ENCODE data around the gene COG7. TPM values are rescaled to one million over a fixed set of nuclear protein-coding genes. Genes with fewer than 3 reads are reported as not detected.

Gene COG7
- total and polyA plus RNA-seq, 5 donors from 2014 or later: 9.2 to 18.7 (median 11.5) TPM

DNA sequence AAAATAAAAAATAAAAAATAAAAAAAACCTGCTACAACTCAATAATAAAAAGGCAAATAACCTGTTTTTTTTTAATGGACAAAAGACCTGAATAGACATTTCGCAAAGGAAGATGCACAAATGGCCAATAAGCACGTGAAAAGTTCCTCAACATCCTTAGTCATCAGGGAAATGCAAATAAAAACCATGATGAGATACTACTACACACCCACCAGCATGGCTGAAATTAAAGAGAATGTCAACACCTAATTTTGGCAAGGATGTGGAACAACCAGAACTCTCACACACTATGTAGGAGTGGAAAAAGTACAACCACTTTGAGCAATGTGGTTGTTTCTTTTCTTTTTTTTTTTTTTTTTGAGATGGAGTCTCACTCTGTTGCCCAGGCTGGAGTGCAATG is 24.6 kb downstream of the COG7 start:
- Mint-ChIP-seq H3K27me3 (no peaks in the 10 kb centered on the region), H3K36me3 (peaks cover 42% of the 10 kb centered on the region), H3K27ac (no peak overlapping the region), H3K4me3 (no peak overlapping the region), H3K9me3 (no peaks in the 10 kb centered on the region), H3K4me1 (peaks cover 0 to 2% (median 0%) of the 10 kb centered on the region in 4 donors)
- H3K4me1 ChIP-seq (ENCODE audit: control insufficient read depth, insufficient read depth, low read length, poor library complexity, severe bottlenecking): no peaks in the 10 kb centered on the region
- H3K27ac ChIP-seq (ENCODE audit: insufficient read depth, low read length, poor library complexity, severe bottlenecking): no peak overlapping the region
- H3K4me3 ChIP-seq (ENCODE audit: low read depth, low read length): no peak overlapping the region
- peaks cover 42% of the 10 kb centered on the region for H3K36me3 ChIP-seq (ENCODE audit: control insufficient read depth, insufficient read depth, low read length)
- DNase-seq (no peak), ATAC-seq (ENCODE audit: low read depth in 2 of 2) (no peak)
- no peaks in the 10 kb centered on the region for H3K9me3 ChIP-seq (ENCODE audit: control insufficient read depth in 2 of 2, low read length in 2 of 2)
- no peaks in the 10 kb centered on the region for H3K27me3 ChIP-seq (ENCODE audit: control insufficient read depth, insufficient read depth, low read length)

DNA sequence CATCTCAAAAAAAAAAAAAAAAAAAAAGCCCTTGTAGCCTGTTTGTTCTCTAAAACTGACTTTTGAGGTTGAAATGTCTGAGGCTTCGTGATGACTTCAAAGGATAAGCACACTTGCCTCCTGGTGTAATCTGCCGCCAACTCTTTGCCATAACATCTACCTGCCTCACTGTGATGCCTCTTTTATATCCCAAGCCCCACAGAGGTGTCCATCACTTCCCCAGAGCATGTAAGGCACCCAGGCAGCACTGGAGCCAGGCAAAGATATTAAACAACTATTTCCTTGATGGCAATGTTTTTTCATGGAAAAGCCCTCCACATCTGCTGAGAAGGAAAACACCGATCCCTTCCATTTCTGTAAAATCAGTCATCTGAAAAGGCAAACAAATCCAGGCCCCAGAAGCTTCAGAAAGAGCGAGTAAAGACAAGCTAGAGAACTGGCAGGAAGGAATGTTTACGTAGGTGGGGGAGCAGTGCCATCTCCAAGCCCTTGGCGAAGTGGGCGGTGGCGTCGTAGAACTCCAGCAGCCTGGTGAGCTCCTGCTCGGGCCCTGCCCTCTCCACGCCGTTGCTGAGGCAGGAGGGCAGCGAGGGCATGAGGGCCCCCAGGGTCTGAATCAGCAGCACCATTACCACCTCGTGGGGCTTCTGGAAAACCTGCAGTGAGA is 28.6 kb downstream of the COG7 start:
- no peaks in the 10 kb centered on the region for H3K9me3 ChIP-seq (ENCODE audit: control insufficient read depth in 2 of 2, low read length in 2 of 2)
- H3K27me3 Mint-ChIP-seq: no peaks in the 10 kb centered on the region
- H3K4me1 ChIP-seq (ENCODE audit: control insufficient read depth, insufficient read depth, low read length, poor library complexity, severe bottlenecking): no peaks in the 10 kb centered on the region
- no peaks in the 10 kb centered on the region for H3K9me3 Mint-ChIP-seq
- H3K4me3 Mint-ChIP-seq: no peak overlapping the region
- DNase-seq (no peak), ATAC-seq (ENCODE audit: low read depth in 2 of 2) (no peak)
- H3K27ac ChIP-seq (ENCODE audit: insufficient read depth, low read length, poor library complexity, severe bottlenecking): no peak overlapping the region
- H3K36me3 Mint-ChIP-seq: peaks cover 38% of the 10 kb centered on the region
- no peak overlapping the region for H3K4me3 ChIP-seq (ENCODE audit: low read depth, low read length)
- H3K36me3 ChIP-seq (ENCODE audit: control insufficient read depth, insufficient read depth, low read length): peaks cover 16% of the 10 kb centered on the region
- H3K27me3 ChIP-seq (ENCODE audit: control insufficient read depth, insufficient read depth, low read length): no peaks in the 10 kb centered on the region
- H3K4me1 Mint-ChIP-seq: peaks cover 0 to 2% (median under 1%) of the 10 kb centered on the region in 4 donors
- peak overlapping the region in 1 of 3 donors; percentile 51 for H3K27ac Mint-ChIP-seq

DNA sequence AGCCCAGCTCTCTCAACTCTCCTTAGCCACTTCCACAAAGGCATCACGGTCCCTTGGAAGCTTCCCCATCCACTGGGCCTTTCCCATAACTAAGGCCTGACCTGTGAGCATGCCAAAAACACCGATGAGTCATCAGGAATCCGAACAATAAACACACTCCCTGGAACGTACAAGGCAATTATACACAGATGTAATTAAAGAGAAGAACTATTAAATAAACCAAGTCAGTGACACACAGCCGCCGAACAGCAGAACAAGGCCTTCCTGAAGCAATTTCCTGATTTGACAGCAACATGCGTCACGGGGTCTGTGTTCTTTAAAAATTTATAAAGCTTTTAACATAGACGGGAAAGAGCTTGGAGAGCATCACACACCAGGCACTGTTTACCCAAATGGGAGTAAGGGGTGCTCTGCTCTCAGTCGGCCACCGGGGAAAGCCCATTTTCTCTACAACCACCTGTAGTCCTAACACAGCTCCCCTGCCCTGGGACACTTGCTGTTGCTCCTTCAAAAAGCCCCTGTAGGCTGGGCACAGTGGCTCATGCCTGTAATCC is 29.4 kb downstream of the COG7 start:
- ATAC-seq (ENCODE audit: low read depth in 2 of 2) (no peak), DNase-seq (no peak)
- no peaks in the 10 kb centered on the region for H3K4me1 ChIP-seq (ENCODE audit: control insufficient read depth, insufficient read depth, low read length, poor library complexity, severe bottlenecking)
- Mint-ChIP-seq H3K27me3 (no peaks in the 10 kb centered on the region), H3K27ac (no peak overlapping the region), H3K4me3 (peak overlapping the region in 1 of 4 donors; percentile 81), H3K4me1 (peaks cover 0 to 2% (median under 1%) of the 10 kb centered on the region in 4 donors), H3K9me3 (no peaks in the 10 kb centered on the region), H3K36me3 (peaks cover 37% of the 10 kb centered on the region)
- no peaks in the 10 kb centered on the region for H3K27me3 ChIP-seq (ENCODE audit: control insufficient read depth, insufficient read depth, low read length)
- H3K36me3 ChIP-seq (ENCODE audit: control insufficient read depth, insufficient read depth, low read length): peaks cover 14% of the 10 kb centered on the region
- no peak overlapping the region for H3K27ac ChIP-seq (ENCODE audit: insufficient read depth, low read length, poor library complexity, severe bottlenecking)
- H3K9me3 ChIP-seq (ENCODE audit: control insufficient read depth in 2 of 2, low read length in 2 of 2): no peaks in the 10 kb centered on the region
- no peak overlapping the region for H3K4me3 ChIP-seq (ENCODE audit: low read depth, low read length)

DNA sequence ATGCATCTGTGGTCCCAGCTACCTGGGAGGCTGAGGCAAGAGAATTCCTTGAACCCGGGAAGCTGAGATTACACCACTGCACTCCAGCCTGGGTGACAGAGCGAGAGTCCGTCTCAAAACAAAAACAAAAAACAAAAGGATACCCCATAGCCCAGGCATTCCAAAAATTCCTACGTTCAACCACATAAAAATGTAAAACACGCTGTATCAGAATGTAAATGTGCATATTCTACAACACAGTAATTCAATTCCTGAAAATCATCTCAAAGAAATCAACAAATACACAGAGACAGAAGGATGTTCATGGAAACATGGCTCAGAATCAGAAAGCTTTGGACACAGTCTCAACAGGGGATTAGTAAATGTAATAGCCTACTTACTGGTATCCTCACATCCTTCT is 33.0 kb downstream of the COG7 start:
- H3K4me1 Mint-ChIP-seq: peaks cover 0 to 2% (median 0%) of the 10 kb centered on the region in 4 donors
- H3K4me3 Mint-ChIP-seq: no peak overlapping the region
- no peak overlapping the region for H3K27ac ChIP-seq (ENCODE audit: insufficient read depth, low read length, poor library complexity, severe bottlenecking)
- no peaks in the 10 kb centered on the region for H3K4me1 ChIP-seq (ENCODE audit: control insufficient read depth, insufficient read depth, low read length, poor library complexity, severe bottlenecking)
- peaks cover 39% of the 10 kb centered on the region for H3K36me3 Mint-ChIP-seq
- H3K36me3 ChIP-seq (ENCODE audit: control insufficient read depth, insufficient read depth, low read length): peaks cover 41% of the 10 kb centered on the region
- no peaks in the 10 kb centered on the region for H3K27me3 ChIP-seq (ENCODE audit: control insufficient read depth, insufficient read depth, low read length)
- no peaks in the 10 kb centered on the region for H3K9me3 Mint-ChIP-seq
- DNase-seq: no peak
- no peak overlapping the region for H3K27ac Mint-ChIP-seq
- no peak overlapping the region for H3K4me3 ChIP-seq (ENCODE audit: low read depth, low read length)
- H3K9me3 ChIP-seq (ENCODE audit: control insufficient read depth in 2 of 2, low read length in 2 of 2): no peaks in the 10 kb centered on the region
- H3K27me3 Mint-ChIP-seq: no peaks in the 10 kb centered on the region
- no peak for ATAC-seq (ENCODE audit: low read depth in 2 of 2)

DNA sequence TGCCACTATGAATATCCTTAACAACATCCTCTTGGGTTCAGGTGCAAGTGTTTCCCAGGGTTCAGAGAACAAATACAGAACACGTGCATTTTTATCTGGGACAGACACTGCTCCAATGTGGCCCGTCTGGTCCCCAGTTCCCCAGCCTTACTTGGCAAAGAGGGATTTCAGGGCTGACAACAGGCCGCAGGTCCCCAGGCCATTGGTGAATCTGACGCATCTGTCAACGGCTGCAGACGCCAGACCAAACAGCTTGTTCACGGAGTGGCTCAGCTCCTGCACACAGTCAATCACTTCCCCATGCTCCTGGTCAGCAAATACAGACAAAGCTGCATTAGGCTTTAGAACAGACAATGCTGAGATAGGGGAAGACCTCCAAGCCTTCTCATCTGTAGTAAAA is 36.2 kb downstream of the COG7 start:
- H3K4me1 ChIP-seq (ENCODE audit: control insufficient read depth, insufficient read depth, low read length, poor library complexity, severe bottlenecking): no peaks in the 10 kb centered on the region
- H3K4me1 Mint-ChIP-seq: peaks cover 0 to 2% (median 0%) of the 10 kb centered on the region in 4 donors
- DNase-seq (no peak), ATAC-seq (ENCODE audit: low read depth in 2 of 2) (no peak)
- no peaks in the 10 kb centered on the region for H3K27me3 ChIP-seq (ENCODE audit: control insufficient read depth, insufficient read depth, low read length)
- no peaks in the 10 kb centered on the region for H3K9me3 Mint-ChIP-seq
- H3K9me3 ChIP-seq (ENCODE audit: control insufficient read depth in 2 of 2, low read length in 2 of 2): no peaks in the 10 kb centered on the region
- peaks cover 58% of the 10 kb centered on the region for H3K36me3 ChIP-seq (ENCODE audit: control insufficient read depth, insufficient read depth, low read length)
- H3K27ac ChIP-seq (ENCODE audit: insufficient read depth, low read length, poor library complexity, severe bottlenecking): no peak overlapping the region
- H3K27ac Mint-ChIP-seq: no peak overlapping the region
- peaks cover 35% of the 10 kb centered on the region for H3K36me3 Mint-ChIP-seq
- no peak overlapping the region for H3K4me3 Mint-ChIP-seq
- no peak overlapping the region for H3K4me3 ChIP-seq (ENCODE audit: low read depth, low read length)
- H3K27me3 Mint-ChIP-seq: no peaks in the 10 kb centered on the region

DNA sequence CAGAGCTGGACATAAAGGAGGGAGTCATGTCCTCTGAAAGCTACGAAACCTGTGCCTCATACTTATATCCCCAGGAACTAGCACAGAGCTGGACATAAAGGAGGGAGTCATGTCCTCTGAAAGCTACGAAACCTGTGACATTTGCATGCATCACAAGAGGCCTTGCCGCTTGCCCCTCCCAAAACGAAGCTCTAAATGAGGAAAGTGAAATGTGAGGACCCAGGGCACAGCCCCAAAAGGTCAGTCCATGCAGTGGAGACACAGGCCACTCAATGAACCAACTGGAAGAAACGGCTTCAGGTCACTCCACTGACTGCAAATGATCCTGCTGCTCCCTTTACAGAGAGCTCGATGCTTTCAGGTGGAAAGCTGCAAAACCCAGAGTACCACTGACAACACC is 38.3 kb downstream of the COG7 start:
- ATAC-seq (ENCODE audit: low read depth in 2 of 2) (no peak), DNase-seq (no peak)
- no peaks in the 10 kb centered on the region for H3K4me1 Mint-ChIP-seq
- peaks cover 43% of the 10 kb centered on the region for H3K36me3 Mint-ChIP-seq
- H3K27me3 Mint-ChIP-seq: no peaks in the 10 kb centered on the region
- H3K4me3 Mint-ChIP-seq: no peak overlapping the region
- no peak overlapping the region for H3K27ac Mint-ChIP-seq
- H3K27ac ChIP-seq (ENCODE audit: insufficient read depth, low read length, poor library complexity, severe bottlenecking): no peak overlapping the region
- H3K9me3 ChIP-seq (ENCODE audit: control insufficient read depth in 2 of 2, low read length in 2 of 2): no peaks in the 10 kb centered on the region
- no peaks in the 10 kb centered on the region for H3K9me3 Mint-ChIP-seq
- no peaks in the 10 kb centered on the region for H3K4me1 ChIP-seq (ENCODE audit: control insufficient read depth, insufficient read depth, low read length, poor library complexity, severe bottlenecking)
- H3K4me3 ChIP-seq (ENCODE audit: low read depth, low read length): no peak overlapping the region
- H3K27me3 ChIP-seq (ENCODE audit: control insufficient read depth, insufficient read depth, low read length): no peaks in the 10 kb centered on the region
- peaks cover 72% of the 10 kb centered on the region for H3K36me3 ChIP-seq (ENCODE audit: control insufficient read depth, insufficient read depth, low read length)

DNA sequence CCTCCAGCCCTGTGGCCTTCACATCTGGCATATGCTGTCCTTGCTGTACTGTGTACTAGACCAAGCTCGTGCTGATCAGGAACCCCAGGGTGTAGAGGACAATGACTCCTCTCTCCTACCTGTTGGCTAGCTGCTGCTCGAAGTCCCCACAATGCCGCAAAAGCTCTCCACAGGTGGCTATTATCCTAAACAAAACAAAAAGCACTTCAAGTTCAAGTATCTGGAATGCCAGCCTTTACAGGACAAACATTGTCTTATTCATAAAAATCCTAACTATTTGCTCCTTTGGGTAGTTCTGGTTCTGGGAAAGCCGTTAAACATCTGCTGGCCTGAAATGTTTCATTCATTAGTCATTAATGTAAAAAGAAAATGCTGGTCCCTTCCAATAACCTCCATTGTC is 42.8 kb downstream of the COG7 start:
- H3K4me1 ChIP-seq (ENCODE audit: control insufficient read depth, insufficient read depth, low read length, poor library complexity, severe bottlenecking): no peaks in the 10 kb centered on the region
- DNase-seq: no peak
- peaks cover 81% of the 10 kb centered on the region for H3K36me3 ChIP-seq (ENCODE audit: control insufficient read depth, insufficient read depth, low read length)
- Mint-ChIP-seq H3K27me3 (no peaks in the 10 kb centered on the region), H3K27ac (peak overlapping the region in 1 of 3 donors; percentile 43), H3K36me3 (peaks cover 56% of the 10 kb centered on the region), H3K4me3 (no peak overlapping the region), H3K4me1 (no peaks in the 10 kb centered on the region), H3K9me3 (no peaks in the 10 kb centered on the region)
- H3K9me3 ChIP-seq (ENCODE audit: control insufficient read depth in 2 of 2, low read length in 2 of 2): no peaks in the 10 kb centered on the region
- no peak for ATAC-seq (ENCODE audit: low read depth in 2 of 2)
- H3K27ac ChIP-seq (ENCODE audit: insufficient read depth, low read length, poor library complexity, severe bottlenecking): no peak overlapping the region
- H3K27me3 ChIP-seq (ENCODE audit: control insufficient read depth, insufficient read depth, low read length): no peaks in the 10 kb centered on the region
- H3K4me3 ChIP-seq (ENCODE audit: low read depth, low read length): no peak overlapping the region

DNA sequence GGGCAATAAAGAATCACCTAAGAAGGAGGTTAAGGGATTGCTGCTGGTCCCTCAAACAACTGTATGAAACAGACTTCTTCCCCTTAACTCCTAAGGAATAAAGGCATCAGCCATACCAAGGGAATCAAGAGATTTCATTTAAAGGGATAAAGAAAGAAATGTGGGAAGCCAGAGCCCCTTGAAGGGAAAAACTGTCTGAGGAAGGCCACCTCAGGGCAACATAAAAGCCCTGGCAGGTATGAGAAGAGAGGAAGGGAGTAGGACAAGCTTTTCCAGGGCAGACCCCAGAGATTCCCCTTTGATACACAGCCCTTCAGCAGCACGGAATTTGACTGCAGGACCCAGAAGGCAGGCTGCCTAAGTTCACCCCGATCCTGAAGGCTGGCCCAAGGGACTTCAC is 43.5 kb downstream of the COG7 start:
- no peaks in the 10 kb centered on the region for H3K27me3 ChIP-seq (ENCODE audit: control insufficient read depth, insufficient read depth, low read length)
- peaks cover 81% of the 10 kb centered on the region for H3K36me3 ChIP-seq (ENCODE audit: control insufficient read depth, insufficient read depth, low read length)
- DNase-seq (no peak), ATAC-seq (ENCODE audit: low read depth in 2 of 2) (no peak)
- no peaks in the 10 kb centered on the region for H3K9me3 Mint-ChIP-seq
- H3K9me3 ChIP-seq (ENCODE audit: control insufficient read depth in 2 of 2, low read length in 2 of 2): no peaks in the 10 kb centered on the region
- H3K36me3 Mint-ChIP-seq: peaks cover 59% of the 10 kb centered on the region
- no peaks in the 10 kb centered on the region for H3K27me3 Mint-ChIP-seq
- H3K27ac ChIP-seq (ENCODE audit: insufficient read depth, low read length, poor library complexity, severe bottlenecking): no peak overlapping the region
- H3K27ac Mint-ChIP-seq: no peak overlapping the region
- H3K4me1 ChIP-seq (ENCODE audit: control insufficient read depth, insufficient read depth, low read length, poor library complexity, severe bottlenecking): no peaks in the 10 kb centered on the region
- H3K4me1 Mint-ChIP-seq: no peaks in the 10 kb centered on the region
- no peak overlapping the region for H3K4me3 Mint-ChIP-seq
- H3K4me3 ChIP-seq (ENCODE audit: low read depth, low read length): no peak overlapping the region
